ENCODE results near the gene SLC36A3. TPM values are rescaled to one million over a fixed set of nuclear protein-coding genes. Genes with fewer than 3 reads are reported as not detected.
"Not testable (repeated sequence)": the region's sequence is repeated elsewhere in the genome, so short reads cannot be mapped to it uniquely, and the experiment has no call there.

The SLC36A3 gene
- total and polyA plus RNA-seq, 5 experiments from 2014 or later, result not detected

DNA sequence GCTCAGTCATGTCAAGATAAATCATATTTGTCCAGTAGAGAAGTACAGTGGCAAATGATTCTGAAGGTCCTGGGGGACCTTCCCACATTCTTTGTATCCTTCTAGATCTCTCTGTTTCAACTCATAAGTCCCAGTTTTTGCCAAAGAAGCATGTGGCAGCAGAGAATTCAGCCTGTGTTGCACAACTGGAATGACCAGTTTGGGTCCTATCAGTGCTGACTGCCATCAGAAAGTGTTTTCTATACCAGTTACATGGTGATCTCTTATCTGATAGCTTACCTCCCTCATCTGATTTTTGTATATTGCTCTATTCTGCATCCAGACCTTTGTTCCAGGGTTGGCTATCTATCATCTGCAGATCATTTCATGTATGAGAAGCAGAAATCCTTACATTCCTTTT is 28.9 kb downstream of the SLC36A3 start:
- H3K27ac Mint-ChIP-seq, result no peak overlapping the region
- no peak for ATAC-seq
- H3K4me3 Mint-ChIP-seq, result no peak overlapping the region
- H3K9me3 Mint-ChIP-seq, result no peaks in the 10 kb centered on the region
- DNase-seq, result no peak
- H3K27me3 Mint-ChIP-seq, result no peaks in the 10 kb centered on the region
- POLR2A ChIA-PET, result no interaction called here
- H3K4me1 Mint-ChIP-seq, result no peaks in the 10 kb centered on the region
- H3K36me3 Mint-ChIP-seq, result peaks cover 0 to 2% (median 0%) of the 10 kb centered on the region in 3 donors

DNA sequence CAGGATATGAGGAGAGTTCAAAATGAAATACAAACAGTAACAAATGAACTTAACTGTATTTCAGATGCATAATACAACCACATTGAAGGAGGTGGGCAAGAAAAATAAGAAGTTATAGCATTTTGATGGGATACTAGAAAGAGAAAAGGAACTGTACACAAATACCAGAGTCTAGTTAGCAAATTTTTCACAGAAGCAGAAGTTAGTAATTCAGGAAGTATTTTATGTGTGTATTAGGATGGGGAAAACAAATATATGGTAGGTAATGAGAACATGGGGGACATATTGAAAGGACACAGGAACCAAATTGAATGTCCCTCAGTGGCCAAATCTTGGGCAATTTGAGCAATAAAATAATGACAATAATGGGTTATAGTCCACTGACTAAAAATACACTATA is 32.2 kb downstream of the SLC36A3 start:
- Mint-ChIP-seq H3K36me3 (peaks cover 12 to 30% (median 17%) of the 10 kb centered on the region in 3 donors), H3K9me3 (no peaks in the 10 kb centered on the region), H3K4me1 (no peaks in the 10 kb centered on the region), H3K4me3 (no peak overlapping the region), H3K27ac (no peak overlapping the region), H3K27me3 (no peaks in the 10 kb centered on the region)
- no peak for DNase-seq
- POLR2A ChIA-PET, result no interaction called here
- ATAC-seq, result no peak

DNA sequence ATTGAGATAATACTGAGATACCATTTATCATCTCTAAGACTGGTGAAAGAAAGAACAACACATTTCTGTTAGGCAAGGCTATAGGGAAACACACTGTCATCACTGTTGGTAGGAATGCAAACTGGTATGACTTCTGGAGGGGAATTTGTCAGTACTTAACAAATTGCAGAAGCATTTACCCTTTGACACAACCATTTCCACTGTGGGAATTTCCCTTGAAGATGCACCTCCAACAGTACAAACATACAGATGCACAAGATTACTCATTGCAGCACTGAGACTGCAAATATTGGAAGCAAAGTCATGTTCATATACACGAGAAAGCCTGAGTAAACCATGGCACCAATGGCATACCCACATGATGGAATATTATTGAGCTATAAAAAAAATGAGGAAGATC is 33.0 kb downstream of the SLC36A3 start:
- H3K4me3 Mint-ChIP-seq, result no peak overlapping the region
- no peak for ATAC-seq
- H3K9me3 Mint-ChIP-seq, result no peaks in the 10 kb centered on the region
- H3K27ac Mint-ChIP-seq, result no peak overlapping the region
- peaks cover 12 to 36% (median 17%) of the 10 kb centered on the region in 3 donors for H3K36me3 Mint-ChIP-seq
- no peak for DNase-seq
- no peaks in the 10 kb centered on the region for H3K27me3 Mint-ChIP-seq
- no peaks in the 10 kb centered on the region for H3K4me1 Mint-ChIP-seq
- POLR2A ChIA-PET, result no interaction called here

GRCh38 chr5:151267491-151268260 is 35.9 kb downstream of the SLC36A3 start:
- POLR2A ChIA-PET, result no interaction called here
- Mint-ChIP-seq H3K4me3 (no peak overlapping the region), H3K4me1 (peaks cover 0 to 18% (median 5%) of the 10 kb centered on the region in 4 donors), H3K9me3 (no peaks in the 10 kb centered on the region), H3K36me3 (peaks cover 12 to 55% (median 19%) of the 10 kb centered on the region in 3 donors), H3K27ac (peak overlapping the region in 4 of 10 donors; percentile 32 to 75 (median 54)), H3K27me3 (no peaks in the 10 kb centered on the region)
- DNase-seq, result no peak
- ATAC-seq, result no peak

DNA sequence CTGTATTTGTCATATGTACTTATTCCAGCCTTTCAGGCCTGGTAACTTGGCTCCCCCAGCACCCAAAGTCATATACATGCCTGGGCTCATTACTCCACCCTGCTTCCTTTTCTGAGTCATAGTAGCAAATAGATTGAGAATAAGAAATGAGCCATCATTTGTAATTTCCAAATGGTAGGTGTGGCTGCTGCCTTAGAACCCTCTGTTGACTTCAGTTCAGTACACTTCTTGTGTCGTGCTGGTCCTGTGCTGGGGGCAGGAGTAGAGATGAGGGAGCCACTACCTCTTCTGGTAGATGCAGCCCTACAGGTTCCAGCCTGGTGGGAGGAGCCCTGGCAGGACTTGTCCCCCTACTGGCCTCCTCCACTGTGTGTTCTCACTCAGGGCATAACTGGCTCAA is 39.5 kb downstream of the SLC36A3 start:
- Mint-ChIP-seq H3K27ac (peak overlapping the region in 2 of 10 donors; percentile 39 to 75), H3K27me3 (no peaks in the 10 kb centered on the region), H3K4me3 (no peak overlapping the region), H3K4me1 (peaks cover 2 to 23% (median 9%) of the 10 kb centered on the region in 4 donors), H3K36me3 (peaks cover 12 to 73% (median 28%) of the 10 kb centered on the region in 3 donors), H3K9me3 (no peaks in the 10 kb centered on the region)
- POLR2A ChIA-PET, result interaction anchor here (0.6 kb wide), 1 partner anchor 12 kb away, joined by 3 read pairs; no protein-coding TSS in a partner anchor
- no peak for DNase-seq
- no peak for ATAC-seq

DNA sequence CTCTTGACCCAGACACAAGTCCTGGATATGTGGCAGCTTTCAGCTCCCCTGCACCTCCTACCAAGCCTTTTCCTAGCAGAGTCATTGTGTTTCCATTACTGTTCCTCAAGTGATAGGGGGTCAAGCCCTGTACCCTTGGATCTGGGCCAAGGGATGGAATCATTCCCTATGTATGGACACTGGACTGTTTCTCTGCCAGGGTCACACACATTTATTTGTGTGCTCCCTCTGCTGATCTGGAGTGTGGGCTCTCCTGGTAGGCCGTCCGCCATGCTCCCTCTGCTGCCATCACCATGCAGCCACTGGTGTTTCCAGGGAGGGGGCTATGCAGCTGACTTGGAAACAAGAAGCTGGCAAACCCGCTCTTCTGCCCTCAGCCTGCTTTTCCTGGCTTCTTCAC is 41.0 kb downstream of the SLC36A3 start:
- POLR2A ChIA-PET, result no interaction called here
- peak overlapping the region in 1 of 10 donors; percentile 20 for H3K27ac Mint-ChIP-seq
- no peak overlapping the region for H3K4me3 Mint-ChIP-seq
- H3K36me3 Mint-ChIP-seq, result peaks cover 11 to 57% (median 20%) of the 10 kb centered on the region in 3 donors
- no peaks in the 10 kb centered on the region for H3K27me3 Mint-ChIP-seq
- peaks cover 7 to 38% (median 21%) of the 10 kb centered on the region in 4 donors for H3K4me1 Mint-ChIP-seq
- no peak for ATAC-seq
- no peak for DNase-seq
- no peaks in the 10 kb centered on the region for H3K9me3 Mint-ChIP-seq

DNA sequence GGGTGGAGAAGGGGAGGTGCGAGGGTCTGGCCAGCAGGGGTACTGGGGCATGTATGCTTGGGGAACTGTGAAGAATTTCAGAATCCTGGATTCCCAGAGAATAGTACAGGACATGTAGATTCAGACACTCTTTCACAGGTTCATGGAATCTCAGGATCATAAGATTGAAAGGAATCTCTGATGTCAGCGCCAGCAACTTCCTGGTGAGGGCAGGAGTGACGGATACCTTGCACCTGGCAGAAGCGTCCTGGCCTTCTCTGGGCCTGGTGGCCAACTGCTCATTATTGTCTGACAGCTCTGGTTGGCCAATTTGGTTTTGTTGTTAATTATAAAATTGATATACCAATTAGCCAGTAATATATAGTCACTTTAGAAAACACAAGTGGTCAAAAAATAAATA is 43.6 kb downstream of the SLC36A3 start:
- no peak for DNase-seq
- Mint-ChIP-seq H3K9me3 (no peaks in the 10 kb centered on the region), H3K27me3 (no peaks in the 10 kb centered on the region), H3K27ac (no peak overlapping the region), H3K4me1 (peaks cover 15 to 60% (median 34%) of the 10 kb centered on the region in 4 donors), H3K36me3 (peaks cover 0 to 35% (median 12%) of the 10 kb centered on the region in 3 donors), H3K4me3 (no peak overlapping the region)
- POLR2A ChIA-PET, result no interaction called here
- ATAC-seq, result no peak

GRCh38 chr5:151258816-151259215 is 44.8 kb downstream of the SLC36A3 start:
- POLR2A ChIA-PET, result no interaction called here
- ATAC-seq (no peak), DNase-seq (no peak)
- H3K4me1 Mint-ChIP-seq, result peaks cover 21 to 63% (median 39%) of the 10 kb centered on the region in 4 donors
- peak overlapping the region in 4 of 10 donors; percentile 26 to 79 (median 58) for H3K27ac Mint-ChIP-seq
- no peaks in the 10 kb centered on the region for H3K27me3 Mint-ChIP-seq
- H3K4me3 Mint-ChIP-seq, result no peak overlapping the region
- no peaks in the 10 kb centered on the region for H3K9me3 Mint-ChIP-seq
- peaks cover 0 to 26% (median 12%) of the 10 kb centered on the region in 3 donors for H3K36me3 Mint-ChIP-seq

GRCh38 chr5:151258201-151258611 is 45.4 kb downstream of the SLC36A3 start:
- ATAC-seq, result no peak
- no peaks in the 10 kb centered on the region for H3K27me3 Mint-ChIP-seq

GRCh38 chr5:151257731-151258181 is 45.8 kb downstream of the SLC36A3 start:
- Mint-ChIP-seq H3K27me3 (no peaks in the 10 kb centered on the region), H3K36me3 (peaks cover 0 to 21% (median 9%) of the 10 kb centered on the region in 3 donors), H3K9me3 (no peaks in the 10 kb centered on the region), H3K4me1 (peaks cover 27 to 61% (median 44%) of the 10 kb centered on the region in 4 donors), H3K27ac (peak overlapping the region in 1 of 10 donors; percentile 73), H3K4me3 (peak overlapping the region in 1 of 10 donors; percentile 61)
- POLR2A ChIA-PET, result no interaction called here
- ATAC-seq (no peak), DNase-seq (no peak)

More at GRCh38 chr5:151258201-151258611, 45.4 kb downstream of the SLC36A3 start:
- Mint-ChIP-seq H3K36me3 (peaks cover 0 to 24% (median 9%) of the 10 kb centered on the region in 3 donors), H3K9me3 (no peaks in the 10 kb centered on the region), H3K27ac (peak overlapping the region in 2 of 10 donors; percentile 50 to 79), H3K4me1 (peaks cover 27 to 63% (median 42%) of the 10 kb centered on the region in 4 donors), H3K4me3 (no peak overlapping the region)
- no peak for DNase-seq
- POLR2A ChIA-PET, result no interaction called here

- Mint-ChIP-seq H3K9me3 (no peaks in the 10 kb centered on the region), H3K4me1 (peaks cover 27 to 77% (median 51%) of the 10 kb centered on the region in 4 donors), H3K27ac (peak overlapping the region in 2 of 10 donors; percentile 37 to 76), H3K36me3 (peaks cover 0 to 9% (median 3%) of the 10 kb centered on the region in 3 donors), H3K4me3 (peak overlapping the region in 5 of 10 donors; percentile 0 to 77 (median 18)), H3K27me3 (no peaks in the 10 kb centered on the region)
- POLR2A ChIA-PET, result no interaction called here
- ATAC-seq (no peak), DNase-seq (peak in 1 of 10 donors; percentile 18)
Observed at GRCh38 chr5:151255621-151256286, 47.8 kb downstream of the SLC36A3 start.

GRCh38 chr5:151254990-151255389 is 48.6 kb downstream of the SLC36A3 start:
- Mint-ChIP-seq H3K27ac (peak overlapping the region in 1 of 10 donors; percentile 76), H3K4me1 (peaks cover 29 to 83% (median 54%) of the 10 kb centered on the region in 4 donors), H3K4me3 (peak overlapping the region in 1 of 10 donors; percentile 91)
- DNase-seq, POLR2A ChIA-PET, H3K27me3 Mint-ChIP-seq, ATAC-seq, H3K9me3 Mint-ChIP-seq, H3K36me3 Mint-ChIP-seq: not testable (repeated sequence)

- no peak for ATAC-seq
- no peak for DNase-seq
- no peaks in the 10 kb centered on the region for H3K27me3 Mint-ChIP-seq
- peak overlapping the region in 3 of 10 donors; percentile 29 to 95 (median 91) for H3K4me3 Mint-ChIP-seq
- POLR2A ChIA-PET, result interaction anchor here (3.5 kb wide), 1 partner anchor 42 kb away, joined by 38 read pairs; no protein-coding TSS in a partner anchor
- peaks cover 29 to 83% (median 54%) of the 10 kb centered on the region in 4 donors for H3K4me1 Mint-ChIP-seq
- no peaks in the 10 kb centered on the region for H3K9me3 Mint-ChIP-seq
- peaks cover 0 to 2% (median under 1%) of the 10 kb centered on the region in 3 donors for H3K36me3 Mint-ChIP-seq
- H3K27ac Mint-ChIP-seq, result peak overlapping the region in 2 of 10 donors; percentile 22 to 75
Observed at GRCh38 chr5:151254556-151254955, 49.0 kb downstream of the SLC36A3 start.
